ENCODE data around the gene PHF21B.

DNA sequence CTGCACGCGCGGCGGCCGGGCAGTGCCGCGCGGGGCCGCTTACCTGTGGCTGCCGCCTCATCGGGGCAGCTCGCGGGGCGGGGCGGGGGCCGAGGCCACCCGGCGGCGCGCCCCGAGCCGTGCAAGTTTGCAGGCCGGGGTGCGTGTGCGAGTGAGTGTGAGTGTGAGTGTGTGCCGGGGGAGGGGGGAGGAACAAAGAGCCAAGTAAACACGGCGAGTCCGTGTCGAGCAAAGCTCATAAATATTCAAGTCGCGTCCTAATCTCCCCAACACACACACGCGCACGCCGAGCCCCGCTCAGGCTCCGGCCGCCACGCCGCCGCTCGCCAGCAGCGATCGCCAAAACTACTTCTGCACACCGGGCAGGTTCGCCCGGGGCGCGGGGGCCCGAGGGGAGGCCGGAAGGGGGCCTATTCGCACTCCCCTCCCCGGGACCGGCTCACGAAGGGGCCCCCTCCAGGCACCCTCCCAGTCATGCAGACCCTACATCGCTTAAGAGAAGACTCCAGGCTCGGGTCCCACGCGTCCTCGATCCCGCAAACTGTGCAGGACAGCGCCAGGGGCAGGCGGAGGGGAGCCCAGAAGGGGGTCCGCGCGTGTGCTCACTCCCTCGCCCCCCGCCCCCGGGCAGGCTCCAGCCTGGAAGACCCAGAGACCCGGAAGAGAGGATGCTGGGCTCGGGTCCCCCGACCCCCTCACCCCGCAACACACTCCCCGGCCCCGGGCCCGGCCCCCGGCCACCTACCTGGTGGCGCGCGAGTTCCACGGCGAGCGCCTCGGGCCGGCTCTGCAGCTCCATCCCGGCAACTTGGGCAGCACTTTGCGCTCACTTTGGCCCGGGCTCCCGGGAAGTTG is 827 bp downstream of the PHF21B start:
- TF ChIP-seq, protein P1, sequence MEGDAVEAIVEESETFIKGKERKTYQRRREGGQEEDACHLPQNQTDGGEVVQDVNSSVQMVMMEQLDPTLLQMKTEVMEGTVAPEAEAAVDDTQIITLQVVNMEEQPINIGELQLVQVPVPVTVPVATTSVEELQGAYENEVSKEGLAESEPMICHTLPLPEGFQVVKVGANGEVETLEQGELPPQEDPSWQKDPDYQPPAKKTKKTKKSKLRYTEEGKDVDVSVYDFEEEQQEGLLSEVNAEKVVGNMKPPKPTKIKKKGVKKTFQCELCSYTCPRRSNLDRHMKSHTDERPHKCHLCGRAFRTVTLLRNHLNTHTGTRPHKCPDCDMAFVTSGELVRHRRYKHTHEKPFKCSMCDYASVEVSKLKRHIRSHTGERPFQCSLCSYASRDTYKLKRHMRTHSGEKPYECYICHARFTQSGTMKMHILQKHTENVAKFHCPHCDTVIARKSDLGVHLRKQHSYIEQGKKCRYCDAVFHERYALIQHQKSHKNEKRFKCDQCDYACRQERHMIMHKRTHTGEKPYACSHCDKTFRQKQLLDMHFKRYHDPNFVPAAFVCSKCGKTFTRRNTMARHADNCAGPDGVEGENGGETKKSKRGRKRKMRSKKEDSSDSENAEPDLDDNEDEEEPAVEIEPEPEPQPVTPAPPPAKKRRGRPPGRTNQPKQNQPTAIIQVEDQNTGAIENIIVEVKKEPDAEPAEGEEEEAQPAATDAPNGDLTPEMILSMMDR (IDR thresholded peaks at IDR 0.05): no peak
- TF ChIP-seq EZH2phosphoT487 (IDR thresholded peaks at IDR 0.05) (no peak), EZH2 (IDR thresholded peaks at IDR 0.05) (no peak)

Measured in neural progenitor cell (in vitro differentiated cells).